GM12801 (cell line): Measurements from ENCODE around the gene SKAP2.

Source experiments
- CTCF ChIP-seq: IDR thresholded peaks from one replicate; pipeline ENCODE4 v1.5.1; 2011; ENCODE audit warnings: control low read depth; ENCODE audit not compliant: insufficient read length; ENCODE audit errors: extremely low read depth

The SKAP2 gene

GRCh38 chr7:26655781-26656180 lies 208.6 kb downstream of the SKAP2 start:
- TF ChIP-seq CTCF = no peak

- TF ChIP-seq CTCF = no peak
Observed at GRCh38 chr7:26653430-26654399, 210.7 kb downstream of the SKAP2 start.

GRCh38 chr7:26652401-26653100 lies 211.8 kb downstream of the SKAP2 start:
- TF ChIP-seq CTCF = no peak

- no peak for TF ChIP-seq CTCF
Observed at GRCh38 chr7:26650103-26650502, 214.3 kb downstream of the SKAP2 start.

GRCh38 chr7:26649388-26649787 lies 215.0 kb downstream of the SKAP2 start:
- no peak for TF ChIP-seq CTCF

- no peak for TF ChIP-seq CTCF
Observed at GRCh38 chr7:26648554-26648953, 215.8 kb downstream of the SKAP2 start.

GRCh38 chr7:26646336-26647048 lies 217.9 kb downstream of the SKAP2 start:
- TF ChIP-seq CTCF = no peak
